ENCODE data around the gene HIPK2.

- no peak for TF ChIP-seq CTCF (conservative IDR thresholded peaks at IDR 0.05)
- no peak for TF ChIP-seq ZFX (IDR thresholded peaks at IDR 0.05)
Measured at GRCh38 chr7:139610595-139610994, 167.2 kb downstream of the HIPK2 start.
